GM06990 (cell line): Measurements from ENCODE around the gene CNBP.
"Not testable (repeated sequence)": the region's sequence is repeated elsewhere in the genome, so short reads cannot be mapped to it uniquely, and the experiment has no call there.

Source experiments
- DNase-seq: peaks from one replicate; pipeline ENCODE4 v3.0.0-alpha.2; 2011; ENCODE audit not compliant: insufficient read length; ENCODE audit errors: extremely low read depth
- H3K27me3 ChIP-seq: replicated peaks from 2 replicates; pipeline ENCODE4 v1.6.0; 2011; ENCODE audit warnings: low read length; ENCODE audit not compliant: control insufficient read depth, insufficient read depth
- H3K36me3 ChIP-seq: 2 replicates; pipeline ENCODE4 v1.5.1; 2011; ENCODE audit warnings: low read length; ENCODE audit not compliant: control insufficient read depth, insufficient read depth
- H3K4me3 ChIP-seq: replicated peaks from 2 replicates; pipeline ENCODE4 v1.5.1; 2011; ENCODE audit warnings: low read depth, mild to moderate bottlenecking, control low read depth, low read length
- TF ChIP-seq, protein P1 (sequence below): IDR thresholded peaks from 2 replicates; pipeline ENCODE4 v1.5.1; 2011; ENCODE audit warnings: low read length, control low read depth, mild to moderate bottlenecking, inconsistent platforms; ENCODE audit not compliant: insufficient read depth, poor library complexity, severe bottlenecking

Gene CNBP

GRCh38 chr3:129160891-129161859 is 22.5 kb downstream of the CNBP start, which contains the start of gene ISY1:
ISY1 (minus strand) TSS chr3:129161063; CDS start chr3:129160975, 88 bp downstream.
- Histone ChIP-seq H3K27me3 (no peaks in the 10 kb centered on the region), H3K36me3 (peaks cover 4% of the 10 kb centered on the region), H3K4me3 (peak within 1 kb of the TSS; percentile 82)
- TF ChIP-seq, protein P1, sequence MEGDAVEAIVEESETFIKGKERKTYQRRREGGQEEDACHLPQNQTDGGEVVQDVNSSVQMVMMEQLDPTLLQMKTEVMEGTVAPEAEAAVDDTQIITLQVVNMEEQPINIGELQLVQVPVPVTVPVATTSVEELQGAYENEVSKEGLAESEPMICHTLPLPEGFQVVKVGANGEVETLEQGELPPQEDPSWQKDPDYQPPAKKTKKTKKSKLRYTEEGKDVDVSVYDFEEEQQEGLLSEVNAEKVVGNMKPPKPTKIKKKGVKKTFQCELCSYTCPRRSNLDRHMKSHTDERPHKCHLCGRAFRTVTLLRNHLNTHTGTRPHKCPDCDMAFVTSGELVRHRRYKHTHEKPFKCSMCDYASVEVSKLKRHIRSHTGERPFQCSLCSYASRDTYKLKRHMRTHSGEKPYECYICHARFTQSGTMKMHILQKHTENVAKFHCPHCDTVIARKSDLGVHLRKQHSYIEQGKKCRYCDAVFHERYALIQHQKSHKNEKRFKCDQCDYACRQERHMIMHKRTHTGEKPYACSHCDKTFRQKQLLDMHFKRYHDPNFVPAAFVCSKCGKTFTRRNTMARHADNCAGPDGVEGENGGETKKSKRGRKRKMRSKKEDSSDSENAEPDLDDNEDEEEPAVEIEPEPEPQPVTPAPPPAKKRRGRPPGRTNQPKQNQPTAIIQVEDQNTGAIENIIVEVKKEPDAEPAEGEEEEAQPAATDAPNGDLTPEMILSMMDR = peak; percentile 94
- DNase-seq = peak; percentile 94

DNA sequence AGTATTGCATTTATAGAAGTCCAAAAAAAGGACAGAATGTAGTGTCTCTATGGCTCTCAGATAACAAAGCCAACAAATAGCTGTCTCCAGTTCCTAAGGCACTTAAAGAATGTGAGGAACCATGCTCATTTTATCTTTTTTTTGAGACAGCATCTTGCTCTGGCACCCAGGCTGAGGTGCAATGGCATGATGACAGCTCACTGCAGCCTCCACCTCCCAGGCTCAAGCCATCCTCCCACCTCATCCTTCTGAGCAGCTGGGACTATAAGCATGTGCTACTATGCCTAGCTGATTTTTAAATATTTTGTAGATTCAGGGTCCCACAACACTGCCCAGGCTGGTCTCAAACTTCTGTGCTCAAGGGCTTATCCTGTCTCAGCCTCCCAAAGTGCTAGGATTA is 38.9 kb downstream of the CNBP start:
- no peak for DNase-seq
- H3K4me3 ChIP-seq = no peak overlapping the region
- H3K27me3 ChIP-seq = no peaks in the 10 kb centered on the region
- TF ChIP-seq, protein P1 = no peak
- H3K36me3 ChIP-seq = peaks cover 5% of the 10 kb centered on the region

DNA sequence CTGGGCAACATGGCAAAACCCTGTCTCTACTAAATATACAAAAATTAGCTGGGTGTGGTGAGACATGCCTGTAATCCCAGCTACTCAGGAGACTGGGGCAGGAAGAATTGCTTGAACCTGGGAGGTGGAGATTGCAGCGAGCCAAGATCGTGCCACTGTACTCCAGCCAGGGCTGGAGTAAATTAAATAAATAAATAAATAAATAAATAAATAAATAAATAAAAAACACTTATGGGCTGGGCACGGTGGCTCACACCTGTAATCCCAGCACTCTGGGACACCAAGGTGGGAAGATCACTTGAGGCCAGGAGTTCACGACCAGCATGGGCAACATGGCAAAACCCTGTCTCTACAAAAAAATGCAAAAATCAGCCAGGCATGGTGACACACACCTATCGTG is 42.7 kb downstream of the CNBP start:
- H3K36me3 ChIP-seq, H3K4me3 ChIP-seq, H3K27me3 ChIP-seq, DNase-seq: not testable (repeated sequence)

DNA sequence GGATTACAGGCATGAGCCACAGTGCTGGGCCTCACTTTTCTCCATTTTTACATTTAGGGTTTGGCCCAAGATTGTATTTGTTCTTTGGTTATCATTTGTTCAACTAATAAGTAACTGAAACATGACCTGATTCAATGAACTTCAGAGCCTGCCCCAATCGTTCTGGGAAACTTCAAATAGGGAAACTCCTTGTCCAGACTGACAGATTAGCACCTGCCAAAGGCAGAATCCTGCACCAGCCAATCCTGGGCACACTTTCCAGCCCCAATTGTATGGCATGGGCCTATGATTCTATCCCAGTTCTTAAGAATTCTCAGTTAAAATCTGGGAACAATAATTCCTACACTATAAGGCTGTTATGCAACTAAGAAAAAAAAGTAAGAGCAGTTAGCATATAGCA is 43.8 kb downstream of the CNBP start:
- Histone ChIP-seq H3K36me3 (peaks cover 2% of the 10 kb centered on the region; the same call in 1 of the 2 replicates), H3K27me3 (no peaks in the 10 kb centered on the region), H3K4me3 (no peak overlapping the region)
- no peak for DNase-seq
- TF ChIP-seq, protein P1 = no peak

- not testable (repeated sequence) for DNase-seq, H3K27me3 ChIP-seq, H3K4me3 ChIP-seq
- peaks cover 20% of the 10 kb centered on the region for H3K36me3 ChIP-seq
These were observed 47.4 kb downstream of the CNBP start for GRCh38 chr3:129136275-129136674.

GRCh38 chr3:129132097-129132866 is 51.4 kb downstream of the CNBP start:
- H3K4me3 ChIP-seq = no peak overlapping the region
- peaks cover 38% of the 10 kb centered on the region for H3K36me3 ChIP-seq
- no peak for DNase-seq
- TF ChIP-seq, protein P1 = no peak
- H3K27me3 ChIP-seq = no peaks in the 10 kb centered on the region
